Neural cell (in vitro differentiated cells): ENCODE results near the gene FEN1. TPM values are rescaled to one million over a fixed set of nuclear protein-coding genes. Genes with fewer than 3 reads are reported as not detected.

Experiments
- H2AFZ ChIP-seq: fragments of 200-600, 300-800 bp; sonication (generic), shearing (Covaris generic); 2 replicates; pipeline ENCODE4 v1.6.0; 2014; ENCODE audit warnings: low read depth, mild to moderate bottlenecking, antibody characterized with exemption, low read length, moderate library complexity
- H3F3A ChIP-seq: fragments of 200-600 bp; shearing (Covaris generic); 2 replicates; pipeline ENCODE4 v1.6.1; 2016; ENCODE audit warnings: mild to moderate bottlenecking, moderate library complexity, mixed read lengths, antibody characterized with exemption, low read length; ENCODE audit not compliant: insufficient read depth, poor library complexity, severe bottlenecking
- H3K27ac ChIP-seq: fragments of 200-600, 300-800 bp; sonication (generic), shearing (Covaris generic); 2 replicates; pipeline ENCODE4 v1.5.1; 2014; ENCODE audit warnings: mild to moderate bottlenecking, low read length, moderate library complexity
- H3K27me3 ChIP-seq: fragments of 300-800, 200-600 bp; sonication (generic), shearing (Covaris generic); 2 replicates; pipeline ENCODE4 v1.6.0; 2014; ENCODE audit warnings: mild to moderate bottlenecking, low read depth, low read length, moderate library complexity; ENCODE audit not compliant: insufficient read depth
- H3K36me3 ChIP-seq: fragments of 300-800, 200-600 bp; sonication (generic), shearing (Covaris generic); 2 replicates; pipeline ENCODE4 v1.5.1; 2014; ENCODE audit warnings: mild to moderate bottlenecking, antibody characterized with exemption, low read length, moderate library complexity; ENCODE audit not compliant: insufficient read depth
- H3K4me2 ChIP-seq: fragments of 300-800, 200-600 bp; sonication (generic), shearing (Covaris generic); 2 replicates; pipeline ENCODE4 v1.6.0; 2014; ENCODE audit warnings: mild to moderate bottlenecking, low read length
- H3K4me3 ChIP-seq: fragments of 300-800, 200-600 bp; sonication (generic), shearing (Covaris generic); 2 replicates; pipeline ENCODE4 v1.5.1; 2014; ENCODE audit warnings: mild to moderate bottlenecking, low read length, moderate library complexity
- H3K79me2 ChIP-seq: fragments of 200-600 bp; shearing (Covaris generic); replicated peaks from 2 replicates; pipeline ENCODE4 v1.6.0; 2014; ENCODE audit warnings: mild to moderate bottlenecking, low read length, moderate library complexity; ENCODE audit not compliant: insufficient read depth
- H3K9ac ChIP-seq: fragments of 300-800, 200-600 bp; sonication (generic), shearing (Covaris generic); 2 replicates; pipeline ENCODE4 v1.6.1; 2016; ENCODE audit warnings: mild to moderate bottlenecking, low read length, mixed read lengths
- H3K9me2 ChIP-seq: fragments of 200-600 bp; shearing (Covaris generic); 2 replicates; pipeline ENCODE4 v1.6.1; 2016; ENCODE audit warnings: mild to moderate bottlenecking, low read length, mixed read lengths; ENCODE audit not compliant: insufficient read depth
- H3K9me3 ChIP-seq: fragments of 200-600, 300-800 bp; sonication (generic), shearing (Covaris generic); 2 replicates; pipeline ENCODE4 v1.6.1; 2016; ENCODE audit warnings: mild to moderate bottlenecking, mixed run types, low read length, moderate library complexity, mixed read lengths
- H4K20me1 ChIP-seq: fragments of 200-600 bp; shearing (Covaris generic); 2 replicates; pipeline ENCODE4 v1.6.1; 2016; ENCODE audit warnings: mild to moderate bottlenecking, mixed run types; ENCODE audit not compliant: insufficient read depth
- EP300 ChIP-seq: fragments of 450-650 bp; conservative IDR thresholded peaks from 2 replicates; pipeline ENCODE4 v1.6.1; 2014; ENCODE audit warnings: antibody characterized with exemption, mild to moderate bottlenecking, moderate library complexity; ENCODE audit not compliant: poor library complexity, severe bottlenecking
- EZH2 ChIP-seq: fragments of 200-600, 300-800 bp; shearing (Covaris generic), sonication (generic); IDR thresholded peaks from 2 replicates; pipeline ENCODE4 v1.6.1; 2014; ENCODE audit warnings: antibody characterized with exemption, low read length, borderline replicate concordance, mild to moderate bottlenecking; ENCODE audit not compliant: insufficient read depth, poor library complexity, severe bottlenecking
- MXI1 ChIP-seq: fragments of 450-650 bp; conservative IDR thresholded peaks from 2 replicates; pipeline ENCODE4 v1.6.1; 2014; ENCODE audit warnings: antibody characterized with exemption, mild to moderate bottlenecking; ENCODE audit not compliant: poor library complexity, severe bottlenecking
- POLR2AphosphoS5 ChIP-seq: IDR thresholded peaks from 2 replicates; pipeline ENCODE4 v1.6.1; 2012
- RAD21 ChIP-seq: fragments of 450-650 bp; conservative IDR thresholded peaks from 2 replicates; pipeline ENCODE4 v1.6.1; 2014; ENCODE audit warnings: antibody characterized with exemption, mild to moderate bottlenecking, moderate library complexity
- SMC3 ChIP-seq: fragments of 450-650 bp; conservative IDR thresholded peaks from 2 replicates; pipeline ENCODE4 v1.6.1; 2014; ENCODE audit warnings: antibody characterized with exemption, mild to moderate bottlenecking, moderate library complexity; ENCODE audit not compliant: poor library complexity
- TAF1 ChIP-seq: IDR thresholded peaks from 2 replicates; pipeline ENCODE4 v1.6.1; 2012; ENCODE audit warnings: low read depth
- polyA minus RNA-seq: library from RNA; depleted of rRNA, polyadenylated mRNA; stranded (reverse); fragments of >200 nt; gene quantifications from 2 replicates; pipeline ENCODE4 v1.2.3, GENCODE V29; 2014
- polyA plus RNA-seq: library from polyadenylated mRNA; depleted of rRNA; stranded (reverse); fragments of >200 nt; gene quantifications from 2 replicates; pipeline ENCODE4 v1.2.3, GENCODE V29; 2014
- TF ChIP-seq, protein P1 (sequence below): IDR thresholded peaks from 2 replicates; pipeline ENCODE4 v1.6.1; 2012; ENCODE audit warnings: borderline replicate concordance
- TF ChIP-seq, protein P2 (sequence below): fragments of 450-650 bp; IDR thresholded peaks from 2 replicates; pipeline ENCODE4 v1.5.1; 2014; ENCODE audit warnings: antibody characterized with exemption, mild to moderate bottlenecking, moderate library complexity; ENCODE audit not compliant: poor library complexity, severe bottlenecking

The FEN1 gene, protein sequence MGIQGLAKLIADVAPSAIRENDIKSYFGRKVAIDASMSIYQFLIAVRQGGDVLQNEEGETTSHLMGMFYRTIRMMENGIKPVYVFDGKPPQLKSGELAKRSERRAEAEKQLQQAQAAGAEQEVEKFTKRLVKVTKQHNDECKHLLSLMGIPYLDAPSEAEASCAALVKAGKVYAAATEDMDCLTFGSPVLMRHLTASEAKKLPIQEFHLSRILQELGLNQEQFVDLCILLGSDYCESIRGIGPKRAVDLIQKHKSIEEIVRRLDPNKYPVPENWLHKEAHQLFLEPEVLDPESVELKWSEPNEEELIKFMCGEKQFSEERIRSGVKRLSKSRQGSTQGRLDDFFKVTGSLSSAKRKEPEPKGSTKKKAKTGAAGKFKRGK
- polyA plus RNA-seq (27.2 and 33.9 TPM in 2 replicates), polyA minus RNA-seq (22.6 and 23.3 TPM in 2 replicates)

DNA sequence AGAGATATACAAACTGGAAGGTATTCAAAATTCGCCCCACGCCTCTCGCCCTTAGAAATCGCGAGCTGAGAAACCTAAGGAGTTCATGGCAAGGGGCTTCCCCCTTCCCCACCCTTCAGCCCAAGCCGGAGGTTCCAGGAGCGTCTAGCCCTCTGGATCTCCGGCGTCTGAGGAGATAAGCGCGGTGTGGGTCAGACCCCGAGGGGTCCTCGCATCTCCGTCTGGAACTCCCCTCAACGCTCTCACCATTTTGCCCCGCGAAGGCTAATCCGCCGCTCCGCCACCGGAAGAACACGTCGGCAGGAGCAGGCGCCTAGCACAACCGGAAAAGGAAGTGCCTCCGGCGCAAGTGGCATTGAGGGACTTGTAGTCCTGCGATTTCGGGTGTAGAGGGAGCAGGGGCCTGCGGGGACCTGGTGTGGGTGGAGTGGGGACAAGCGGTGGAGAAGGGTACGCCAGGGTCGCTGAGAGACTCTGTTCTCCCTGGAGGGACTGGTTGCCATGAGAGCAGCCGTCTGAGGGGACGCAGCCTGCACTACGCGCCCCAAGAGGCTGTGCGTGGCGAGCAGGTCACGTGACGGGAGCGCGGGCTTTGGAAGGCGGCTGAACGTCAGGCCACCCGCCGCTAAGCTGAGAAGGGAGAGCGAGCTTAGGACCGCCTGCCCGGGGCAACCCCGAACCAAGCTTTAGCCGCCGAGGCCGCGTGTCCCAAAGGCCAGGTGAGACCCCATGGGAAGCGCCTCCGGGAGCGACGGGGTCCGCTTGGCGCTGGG, at the start of gene FEN1, which contains the start of gene TMEM258:
Gene FEN1, plus strand, starts transcription at position 602 of the 773 bp plus-strand sequence. CDS start 2,451 bp downstream, outside the sequence.
Gene TMEM258, minus strand, starts transcription at position 290 of the 773 bp plus-strand sequence. Its CDS starts 41 bp downstream, at position 249.
- peaks cover 29% of the 10 kb centered on the region for H3K79me2 ChIP-seq

DNA sequence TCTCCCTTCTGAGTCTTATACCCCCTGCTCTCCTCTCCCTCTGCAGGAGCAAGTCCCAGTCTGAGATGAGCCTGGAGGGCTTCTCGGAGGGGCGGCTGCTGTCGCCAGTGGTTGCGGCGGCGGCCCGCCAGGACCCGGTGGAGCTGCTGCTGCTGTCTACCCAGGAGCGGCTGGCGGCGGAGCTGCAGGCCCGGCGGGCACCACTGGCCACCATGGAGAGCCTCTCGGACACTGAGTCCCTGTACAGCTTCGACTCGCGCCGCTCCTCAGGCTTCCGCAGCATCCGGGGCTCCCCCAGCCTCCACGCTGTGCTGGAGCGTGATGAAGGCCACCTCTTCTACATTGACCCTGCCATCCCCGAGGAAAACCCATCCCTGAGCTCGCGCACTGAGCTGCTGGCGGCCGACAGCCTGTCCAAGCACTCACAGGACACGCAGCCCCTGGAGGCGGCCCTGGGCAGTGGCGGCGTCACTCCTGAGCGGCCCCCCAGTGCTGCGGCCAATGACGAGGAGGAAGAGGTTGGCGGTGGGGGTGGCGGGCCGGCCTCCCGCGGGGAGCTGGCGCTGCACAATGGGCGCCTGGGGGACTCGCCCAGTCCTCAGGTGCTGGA, 49.1 kb upstream of the FEN1 start:
- Histone ChIP-seq H3K9ac (no peak overlapping the region), H2AFZ (no peak overlapping the region), H3K27ac (no peak overlapping the region), H3K79me2 (no peaks in the 10 kb centered on the region), H3K9me2 (no peaks in the 10 kb centered on the region), H4K20me1 (no peaks in the 10 kb centered on the region), H3K4me2 (no peak overlapping the region), H3K36me3 (no peaks in the 10 kb centered on the region), H3K9me3 (no peaks in the 10 kb centered on the region), H3F3A (no peaks in the 10 kb centered on the region), H3K4me3 (no peak overlapping the region), H3K27me3 (no peaks in the 10 kb centered on the region)
- TF ChIP-seq TAF1 (no peak), SMC3 (no peak), EZH2 (no peak)
- TF ChIP-seq, protein P1, sequence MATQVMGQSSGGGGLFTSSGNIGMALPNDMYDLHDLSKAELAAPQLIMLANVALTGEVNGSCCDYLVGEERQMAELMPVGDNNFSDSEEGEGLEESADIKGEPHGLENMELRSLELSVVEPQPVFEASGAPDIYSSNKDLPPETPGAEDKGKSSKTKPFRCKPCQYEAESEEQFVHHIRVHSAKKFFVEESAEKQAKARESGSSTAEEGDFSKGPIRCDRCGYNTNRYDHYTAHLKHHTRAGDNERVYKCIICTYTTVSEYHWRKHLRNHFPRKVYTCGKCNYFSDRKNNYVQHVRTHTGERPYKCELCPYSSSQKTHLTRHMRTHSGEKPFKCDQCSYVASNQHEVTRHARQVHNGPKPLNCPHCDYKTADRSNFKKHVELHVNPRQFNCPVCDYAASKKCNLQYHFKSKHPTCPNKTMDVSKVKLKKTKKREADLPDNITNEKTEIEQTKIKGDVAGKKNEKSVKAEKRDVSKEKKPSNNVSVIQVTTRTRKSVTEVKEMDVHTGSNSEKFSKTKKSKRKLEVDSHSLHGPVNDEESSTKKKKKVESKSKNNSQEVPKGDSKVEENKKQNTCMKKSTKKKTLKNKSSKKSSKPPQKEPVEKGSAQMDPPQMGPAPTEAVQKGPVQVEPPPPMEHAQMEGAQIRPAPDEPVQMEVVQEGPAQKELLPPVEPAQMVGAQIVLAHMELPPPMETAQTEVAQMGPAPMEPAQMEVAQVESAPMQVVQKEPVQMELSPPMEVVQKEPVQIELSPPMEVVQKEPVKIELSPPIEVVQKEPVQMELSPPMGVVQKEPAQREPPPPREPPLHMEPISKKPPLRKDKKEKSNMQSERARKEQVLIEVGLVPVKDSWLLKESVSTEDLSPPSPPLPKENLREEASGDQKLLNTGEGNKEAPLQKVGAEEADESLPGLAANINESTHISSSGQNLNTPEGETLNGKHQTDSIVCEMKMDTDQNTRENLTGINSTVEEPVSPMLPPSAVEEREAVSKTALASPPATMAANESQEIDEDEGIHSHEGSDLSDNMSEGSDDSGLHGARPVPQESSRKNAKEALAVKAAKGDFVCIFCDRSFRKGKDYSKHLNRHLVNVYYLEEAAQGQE, result no peak

More for the DNA sequence above, at the start of gene FEN1, which contains the start of gene TMEM258:
- H2AFZ ChIP-seq, result peak within 1 kb of the TSS; percentile 48
- no peaks in the 10 kb centered on the region for H3K9me2 ChIP-seq
- H3K27me3 ChIP-seq, result no peaks in the 10 kb centered on the region
- H3K27ac ChIP-seq, result peak within 1 kb of the TSS; percentile 95
- H3K4me3 ChIP-seq, result peak within 1 kb of the TSS; percentile 84
- H3K36me3 ChIP-seq, result no peaks in the 10 kb centered on the region
- no peaks in the 10 kb centered on the region for H3F3A ChIP-seq
- no peaks in the 10 kb centered on the region for H3K9me3 ChIP-seq
- no peaks in the 10 kb centered on the region for H4K20me1 ChIP-seq
- TF ChIP-seq SMC3 (no peak), POLR2AphosphoS5 (peak; percentile 81), TAF1 (peak; percentile 81), RAD21 (no peak), MXI1 (peak; percentile 89), EZH2 (no peak), EP300 (peak; percentile 45)
- TF ChIP-seq, protein P2, sequence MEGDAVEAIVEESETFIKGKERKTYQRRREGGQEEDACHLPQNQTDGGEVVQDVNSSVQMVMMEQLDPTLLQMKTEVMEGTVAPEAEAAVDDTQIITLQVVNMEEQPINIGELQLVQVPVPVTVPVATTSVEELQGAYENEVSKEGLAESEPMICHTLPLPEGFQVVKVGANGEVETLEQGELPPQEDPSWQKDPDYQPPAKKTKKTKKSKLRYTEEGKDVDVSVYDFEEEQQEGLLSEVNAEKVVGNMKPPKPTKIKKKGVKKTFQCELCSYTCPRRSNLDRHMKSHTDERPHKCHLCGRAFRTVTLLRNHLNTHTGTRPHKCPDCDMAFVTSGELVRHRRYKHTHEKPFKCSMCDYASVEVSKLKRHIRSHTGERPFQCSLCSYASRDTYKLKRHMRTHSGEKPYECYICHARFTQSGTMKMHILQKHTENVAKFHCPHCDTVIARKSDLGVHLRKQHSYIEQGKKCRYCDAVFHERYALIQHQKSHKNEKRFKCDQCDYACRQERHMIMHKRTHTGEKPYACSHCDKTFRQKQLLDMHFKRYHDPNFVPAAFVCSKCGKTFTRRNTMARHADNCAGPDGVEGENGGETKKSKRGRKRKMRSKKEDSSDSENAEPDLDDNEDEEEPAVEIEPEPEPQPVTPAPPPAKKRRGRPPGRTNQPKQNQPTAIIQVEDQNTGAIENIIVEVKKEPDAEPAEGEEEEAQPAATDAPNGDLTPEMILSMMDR, result peak; percentile 40
- TF ChIP-seq, protein P1, result peak; percentile 41
- peak within 1 kb of the TSS; percentile 90 for H3K4me2 ChIP-seq
- H3K9ac ChIP-seq, result peak within 1 kb of the TSS; percentile 92
